ENCODE results near the gene CEACAM3. TPM values are rescaled to one million over a fixed set of nuclear protein-coding genes. Genes with fewer than 3 reads are reported as not detected.
"Not testable (repeated sequence)": the region's sequence is repeated elsewhere in the genome, so short reads cannot be mapped to it uniquely, and the experiment has no call there.

CEACAM3 gene
- total RNA-seq, 4 donors from 2014 or later: 0.64 TPM; not detected in 3

- H3K27ac ChIP-seq: no peak overlapping the region
Measured at GRCh38 chr19:41753936-41754529, 42.4 kb upstream of the CEACAM3 start.

DNA sequence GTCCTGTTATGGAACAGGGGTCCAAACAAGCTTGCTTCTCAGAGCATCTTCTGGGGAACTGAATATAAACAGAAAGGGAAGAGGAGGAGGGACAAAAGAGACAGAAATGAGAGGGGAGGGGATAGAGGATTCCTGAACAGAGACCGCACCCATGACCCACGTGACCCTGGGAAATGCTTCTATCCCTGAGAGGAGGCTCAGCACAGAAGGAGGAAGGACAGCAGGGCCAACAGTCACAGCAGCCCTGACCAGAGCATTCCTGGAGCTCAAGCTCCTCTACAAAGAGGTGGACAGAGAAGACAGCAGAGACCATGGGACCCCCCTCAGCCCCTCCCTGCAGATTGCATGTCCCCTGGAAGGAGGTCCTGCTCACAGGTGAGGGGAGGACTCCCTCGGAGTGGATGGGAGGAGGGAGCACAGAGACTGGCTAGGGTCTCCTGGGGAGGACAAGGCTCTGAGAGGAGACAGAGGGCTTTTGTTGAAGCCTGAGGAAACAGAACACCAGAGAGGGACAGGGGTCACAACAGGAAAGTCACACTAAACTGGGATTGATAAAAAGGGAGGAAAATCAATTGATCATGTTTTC is 41.0 kb upstream of the CEACAM3 start, which contains the start of gene CEACAM6:
CEACAM6 (plus strand) TSS at position 203 of the 586 bp plus-strand sequence; CDS start at position 312, 109 bp downstream.
- no peak within 1 kb of the TSS for H3K27ac ChIP-seq

More at GRCh38 chr19:41753936-41754529, 42.4 kb upstream of the CEACAM3 start:
- Histone ChIP-seq H3K36me3 (no peaks in the 10 kb centered on the region), H3K4me3 (no peak overlapping the region), H3K4me1 (no peaks in the 10 kb centered on the region), H3K27me3 (peaks cover 18% of the 10 kb centered on the region), H3K9me3 (no peaks in the 10 kb centered on the region)
- 13% methylated on average over 4 of the region's 4 CpGs for WGBS
- DNase-seq (ENCODE audit: low spot score in 2 of 2): no peak
- no peak for TF ChIP-seq EP300 (IDR thresholded peaks at IDR 0.05)
- TF ChIP-seq, protein P1, sequence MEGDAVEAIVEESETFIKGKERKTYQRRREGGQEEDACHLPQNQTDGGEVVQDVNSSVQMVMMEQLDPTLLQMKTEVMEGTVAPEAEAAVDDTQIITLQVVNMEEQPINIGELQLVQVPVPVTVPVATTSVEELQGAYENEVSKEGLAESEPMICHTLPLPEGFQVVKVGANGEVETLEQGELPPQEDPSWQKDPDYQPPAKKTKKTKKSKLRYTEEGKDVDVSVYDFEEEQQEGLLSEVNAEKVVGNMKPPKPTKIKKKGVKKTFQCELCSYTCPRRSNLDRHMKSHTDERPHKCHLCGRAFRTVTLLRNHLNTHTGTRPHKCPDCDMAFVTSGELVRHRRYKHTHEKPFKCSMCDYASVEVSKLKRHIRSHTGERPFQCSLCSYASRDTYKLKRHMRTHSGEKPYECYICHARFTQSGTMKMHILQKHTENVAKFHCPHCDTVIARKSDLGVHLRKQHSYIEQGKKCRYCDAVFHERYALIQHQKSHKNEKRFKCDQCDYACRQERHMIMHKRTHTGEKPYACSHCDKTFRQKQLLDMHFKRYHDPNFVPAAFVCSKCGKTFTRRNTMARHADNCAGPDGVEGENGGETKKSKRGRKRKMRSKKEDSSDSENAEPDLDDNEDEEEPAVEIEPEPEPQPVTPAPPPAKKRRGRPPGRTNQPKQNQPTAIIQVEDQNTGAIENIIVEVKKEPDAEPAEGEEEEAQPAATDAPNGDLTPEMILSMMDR (IDR thresholded peaks at IDR 0.05): peak in 1 of 2 donors; percentile 71

GRCh38 chr19:41758846-41759245 is 37.5 kb upstream of the CEACAM3 start:
- DNase-seq (ENCODE audit: low spot score in 2 of 2): no peak
- WGBS: 81% methylated on average over 9 of the region's 9 CpGs
- no peaks in the 10 kb centered on the region for H3K9me3 ChIP-seq
- no peak overlapping the region for H3K4me3 ChIP-seq
- H3K36me3 ChIP-seq: no peaks in the 10 kb centered on the region
- no peak for TF ChIP-seq POLR2A (IDR thresholded peaks at IDR 0.05)
- TF ChIP-seq, protein P1 (IDR thresholded peaks at IDR 0.05): no peak
- no peak for TF ChIP-seq POLR2AphosphoS5 (IDR thresholded peaks at IDR 0.05)
- no peaks in the 10 kb centered on the region for H3K4me1 ChIP-seq
- no peak overlapping the region for H3K27ac ChIP-seq
- peaks cover 47% of the 10 kb centered on the region for H3K27me3 ChIP-seq

More for the DNA sequence above, 41.0 kb upstream of the CEACAM3 start, which contains the start of gene CEACAM6:
- TF ChIP-seq POLR2A (IDR thresholded peaks at IDR 0.05) (no peak), POLR2AphosphoS5 (IDR thresholded peaks at IDR 0.05) (no peak), EP300 (IDR thresholded peaks at IDR 0.05) (no peak)
- TF ChIP-seq, protein P1 (IDR thresholded peaks at IDR 0.05): no peak
- no peak for DNase-seq (ENCODE audit: low spot score in 2 of 2)
- H3K27me3 ChIP-seq: peaks cover 31% of the 10 kb centered on the region
- H3K9me3 ChIP-seq: no peaks in the 10 kb centered on the region
- no peaks in the 10 kb centered on the region for H3K36me3 ChIP-seq
- H3K4me1 ChIP-seq: no peaks in the 10 kb centered on the region
- 39% methylated on average over 3 of the region's 3 CpGs for WGBS
- H3K4me3 ChIP-seq: no peak within 1 kb of the TSS

- Histone ChIP-seq H3K27ac (no peak overlapping the region), H3K9me3 (no peaks in the 10 kb centered on the region), H3K4me1 (no peaks in the 10 kb centered on the region), H3K4me3 (no peak overlapping the region), H3K36me3 (no peaks in the 10 kb centered on the region), H3K27me3 (peaks cover 22% of the 10 kb centered on the region)
- WGBS: 82% methylated on average over 2 of the region's 2 CpGs
- DNase-seq (ENCODE audit: low spot score in 2 of 2): no peak
- TF ChIP-seq, protein P1 (IDR thresholded peaks at IDR 0.05): no peak
- no peak for TF ChIP-seq POLR2AphosphoS5 (IDR thresholded peaks at IDR 0.05)
- no peak for TF ChIP-seq POLR2A (IDR thresholded peaks at IDR 0.05)
- TF ChIP-seq EP300 (IDR thresholded peaks at IDR 0.05): no peak
Measured at GRCh38 chr19:41767115-41767514, 29.3 kb upstream of the CEACAM3 start.

DNA sequence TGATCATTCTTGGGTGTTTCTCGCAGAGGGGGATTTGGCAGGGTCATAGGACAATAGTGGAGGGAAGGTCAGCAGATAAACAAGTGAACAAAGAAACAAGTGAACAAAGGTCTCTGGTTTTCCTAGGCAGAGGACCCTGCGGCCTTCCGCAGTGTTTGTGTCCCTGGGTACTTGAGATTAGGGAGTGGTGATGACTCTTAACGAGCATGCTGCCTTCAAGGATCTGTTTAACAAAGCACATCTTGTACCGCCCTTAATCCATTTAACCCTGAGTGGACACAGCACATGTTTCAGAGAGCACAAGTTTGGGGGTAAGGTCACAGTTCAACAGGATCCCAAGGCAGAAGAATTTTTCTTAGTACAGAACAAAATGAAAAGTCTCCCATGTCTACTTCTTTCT is 28.3 kb upstream of the CEACAM3 start:
- peaks cover 13% of the 10 kb centered on the region for H3K27me3 ChIP-seq
- not testable (repeated sequence) for H3K9me3 ChIP-seq; H3K27ac ChIP-seq; H3K4me1 ChIP-seq; DNase-seq (ENCODE audit: low spot score in 2 of 2); H3K4me3 ChIP-seq; H3K36me3 ChIP-seq
- 82% methylated on average over 4 of the region's 5 CpGs for WGBS
